K562 (cell line): ENCODE data around the gene C1QTNF12. TPM values are rescaled to one million over a fixed set of nuclear protein-coding genes. Genes with fewer than 3 reads are reported as not detected.

Experiments used
- ATAC-seq: fragments of 200-7000 bp; cut with Tn5 transposase; 3 replicates; pipeline ENCODE4 v1.9.1; 2020; ENCODE audit warnings: moderate library complexity
- BruUV-seq: library from RNA; stranded (reverse); fragments of 400-500 nt; replicated peaks from 2 replicates; lab custom pipeline; 2021; lab: Mats Ljungman, UMichigan
- CTCF ChIA-PET: fragments of 300-600 bp; formaldehyde crosslinking; extraction: SDS; loops from one replicate; lab custom pipeline; 2021; ENCODE audit warnings: low intra/inter-chr PET ratio; lab: Yijun Ruan, JAX
- POLR2A ChIA-PET: fragments of 300-600, 350-650 bp; sonication (Branson Sonifier 250); formaldehyde crosslinking; extraction: SDS; loops from one replicate; lab custom pipeline; 2021; ENCODE audit warnings: antibody characterized with exemption, inconsistent platforms; lab: Yijun Ruan, JAX
- DNase-seq, 4 experiments: peaks; one replicate each; pipeline versions ENCODE4 v3.0.0 to v3.0.0-alpha.2; 2011 to 2018; ENCODE audit warnings: low spot score in 3 of 4, mixed read lengths in 3 of 4; ENCODE audit errors: extremely low read depth in 1 of 4
- FAIRE-seq: peaks from 2 replicates; lab custom pipeline; 2011; peaks lifted over from hg19 to GRCh38; lab: Jason Lieb, UNC
- H2AFZ ChIP-seq: 2 replicates; pipeline ENCODE4 v1.6.0; 2011; ENCODE audit warnings: low read depth, low read length, control low read depth, inconsistent platforms
- H3K27ac ChIP-seq: fragments of 200-600 bp; 3 replicates; pipeline ENCODE4 v1.8.0; 2011; ENCODE audit warnings: low read depth, mild to moderate bottlenecking, control low read depth, inconsistent platforms, low read length, moderate library complexity, mixed read lengths; ENCODE audit errors: extremely low read depth
- H3K27me3 ChIP-seq, 2 experiments: fragments of 300-600 bp in 1 of 2; 2 replicates in 1 of 2; 3 replicates in 1 of 2; pipeline versions ENCODE4 v1.6.0 to v1.8.0; 2011; ENCODE audit warnings: inconsistent platforms in 2 of 2, low read length in 2 of 2, mild to moderate bottlenecking in 1 of 2, mixed read lengths in 1 of 2, moderate library complexity in 1 of 2; ENCODE audit not compliant: control insufficient read depth in 2 of 2, insufficient read depth in 2 of 2
- H3K36me3 ChIP-seq: fragments of 300-600 bp; 3 replicates; pipeline ENCODE4 v1.8.0; 2011; ENCODE audit warnings: mild to moderate bottlenecking, low read length, inconsistent platforms; ENCODE audit not compliant: control insufficient read depth, insufficient read depth
- H3K4me1 ChIP-seq, 2 experiments: fragments of 200-600 bp in 1 of 2; replicated peaks in 1 of 2; 2 replicates in 1 of 2; 3 replicates in 1 of 2; pipeline versions ENCODE4 v1.5.1 to v1.8.0; 2011; ENCODE audit warnings: inconsistent platforms in 2 of 2, low read length in 2 of 2, mild to moderate bottlenecking in 1 of 2, mixed read lengths in 1 of 2, moderate library complexity in 1 of 2; ENCODE audit not compliant: control insufficient read depth in 2 of 2, insufficient read depth in 2 of 2
- H3K4me2 ChIP-seq: 2 replicates; pipeline ENCODE4 v1.6.1; 2011; ENCODE audit warnings: low read length, control low read depth, inconsistent platforms, mixed read lengths; ENCODE audit not compliant: insufficient read depth
- H3K4me3 ChIP-seq: fragments of 200-600 bp; sonication (generic), shearing (Covaris generic); 2 replicates; pipeline ENCODE4 v1.5.1; 2016; ENCODE audit warnings: control low read depth, inconsistent platforms
- H3K79me2 ChIP-seq: fragments of 200-600 bp; 3 replicates; pipeline ENCODE4 v1.8.0; 2011; ENCODE audit warnings: low read length, inconsistent platforms; ENCODE audit not compliant: control insufficient read depth, insufficient read depth
- H3K9ac ChIP-seq, 2 experiments: 2 replicates each; pipeline versions ENCODE4 v1.6.0 to v1.6.1; 2011; ENCODE audit warnings: low read depth in 2 of 2, low read length in 2 of 2, control low read depth in 1 of 2, inconsistent platforms in 1 of 2, mild to moderate bottlenecking in 1 of 2, mixed read lengths in 1 of 2; ENCODE audit not compliant: insufficient read depth in 1 of 2
- H3K9me1 ChIP-seq: one replicate; pipeline ENCODE4 v1.6.0; 2011; ENCODE audit warnings: inconsistent platforms, mild to moderate bottlenecking, low read length, moderate library complexity; ENCODE audit not compliant: control insufficient read depth, insufficient read depth
- H3K9me3 ChIP-seq: replicated peaks from 2 replicates; pipeline ENCODE4 v1.5.1; 2011; ENCODE audit warnings: low read depth, low read length, inconsistent platforms; ENCODE audit not compliant: control insufficient read depth, insufficient read depth
- H4K20me1 ChIP-seq: replicated peaks from 2 replicates; pipeline ENCODE4 v1.6.1; 2011; ENCODE audit warnings: low read length, inconsistent platforms, mixed read lengths; ENCODE audit not compliant: control insufficient read depth, insufficient read depth
- ARNT ChIP-seq, 2 experiments: fragments of 450-650 bp; IDR thresholded peaks; 2 replicates each; pipeline ENCODE4 v1.6.1; 2016; ENCODE audit warnings: mild to moderate bottlenecking in 1 of 2
- CCNT2 ChIP-seq: IDR thresholded peaks from 2 replicates; pipeline ENCODE4 v1.6.1; 2011; ENCODE audit warnings: borderline replicate concordance, low read depth, mild to moderate bottlenecking, moderate library complexity, mixed read lengths, low read length; ENCODE audit not compliant: insufficient read length; ENCODE audit errors: extremely low read depth
- MECOM ChIP-seq: fragments of 250-450 bp; sonication (Bioruptor Pico); IDR thresholded peaks from 2 replicates; pipeline ENCODE4 v1.8.0; 2022; ENCODE audit warnings: inconsistent platforms
- MTA1 ChIP-seq: fragments of 450-650 bp; IDR thresholded peaks from 2 replicates; pipeline ENCODE4 v1.6.1; 2017; ENCODE audit warnings: borderline replicate concordance
- NR2C1 ChIP-seq, 2 experiments: fragments of 450-650 bp; IDR thresholded peaks; 2 replicates each; pipeline ENCODE4 v1.6.1; 2017; ENCODE audit warnings: mild to moderate bottlenecking in 2 of 2, antibody characterized with exemption in 1 of 2, inconsistent platforms in 1 of 2, missing compliant biosample characterization in 1 of 2, missing genetic modification characterization in 1 of 2
- POLR2G ChIP-seq: fragments of 200-400 bp; formaldehyde crosslinking; IDR thresholded peaks from 2 replicates; pipeline ENCODE4 v1.6.1; 2017; ENCODE audit warnings: low read depth, mild to moderate bottlenecking, antibody characterized with exemption, low read length, moderate library complexity
- RBFOX2 ChIP-seq: fragments of 200-400 bp; formaldehyde crosslinking; IDR thresholded peaks from 2 replicates; pipeline ENCODE4 v1.6.1; 2017; ENCODE audit warnings: low read depth, mild to moderate bottlenecking, low read length, moderate library complexity
- RBM15 ChIP-seq: fragments of 200-400 bp; formaldehyde crosslinking; IDR thresholded peaks from 2 replicates; pipeline ENCODE4 v1.6.1; 2018; ENCODE audit warnings: mild to moderate bottlenecking, low read length, moderate library complexity; ENCODE audit not compliant: insufficient read depth
- RFX1 ChIP-seq: fragments of 450-650 bp; IDR thresholded peaks from 2 replicates; pipeline ENCODE4 v1.6.1; 2016; ENCODE audit warnings: mild to moderate bottlenecking, moderate library complexity
- SRSF9 ChIP-seq: fragments of 200-400 bp; formaldehyde crosslinking; IDR thresholded peaks from 2 replicates; pipeline ENCODE4 v1.6.1; 2017; ENCODE audit warnings: low read depth, low read length, borderline replicate concordance
- TBL1XR1 ChIP-seq, 2 experiments: IDR thresholded peaks; 2 replicates each; pipeline ENCODE4 v1.6.1; 2012; ENCODE audit warnings: improper control_type of control experiment in 2 of 2, low read length in 2 of 2, mild to moderate bottlenecking in 1 of 2
- ZBTB1 ChIP-seq: sonication (generic); formaldehyde crosslinking; IDR thresholded peaks from 2 replicates; pipeline ENCODE4 v1.8.1; 2023; ENCODE audit warnings: missing genetic modification reagents, low read depth, mild to moderate bottlenecking, borderline replicate concordance
- ZBTB11 ChIP-seq, 3 experiments: fragments of 200-800 bp in 1 of 3; fragments of 250-450 bp in 1 of 3; fragments of 450-650 bp in 1 of 3; sonication (Bioruptor Pico) in 1 of 3; sonication (Bioruptor generic) in 1 of 3; formaldehyde crosslinking in 1 of 3; IDR thresholded peaks; 2 replicates each; pipeline versions ENCODE4 v1.6.1 to v1.8.0; 2016 to 2022; ENCODE audit warnings: mild to moderate bottlenecking in 2 of 3, missing genetic modification characterization in 2 of 3, missing compliant biosample characterization in 1 of 3, moderate library complexity in 1 of 3
- ZKSCAN3 ChIP-seq: fragments of 250-450 bp; sonication (Bioruptor Pico); IDR thresholded peaks from 2 replicates; pipeline ENCODE4 v1.4.0; 2020
- WGBS: fragments of 100-300 bp; shearing (Covaris generic); methylation state at CpG from one replicate; pipeline ENCODE4 v1.1.6; 2016; ENCODE audit warnings: low coverage, mixed read lengths; ENCODE audit not compliant: insufficient coverage; ENCODE audit errors: missing lambda C conversion rate; 5-methylcytosine and 5-hydroxymethylcytosine counted together
- in situ Hi-C: fragments of 300-500 bp; cut with MboI; formaldehyde crosslinking; loops from 4 replicates; pipeline ENCODE4 v1.15.0; 2018; ENCODE audit warnings: inconsistent platforms, mixed read lengths
- intact Hi-C: fragments of 100-400 bp; cut with micrococcal nuclease; formaldehyde crosslinking; loops from 2 replicates; pipeline ENCODE4 v1.14.2; 2022
- polyA plus RNA-seq, 8 experiments: library from polyadenylated mRNA; depleted of rRNA in 4 of 8; stranded (reverse) in 5 of 8; unstranded in 3 of 8; fragments of >200 nt; fragmentation: Nextera tagmentation in 2 of 8; fragmentation: Illumina TruSeq in 1 of 8; extraction: Ambion mirVana in 2 of 8; extraction: Trizol in 1 of 8; gene quantifications; 2 replicates each; pipeline versions ENCODE4 v1.2.1 to v1.2.3, GENCODE V29; 2011 to 2014; ENCODE audit warnings: inconsistent platforms in 1 of 8, missing spikeins in 1 of 8
- total RNA-seq, 7 experiments: library from RNA; depleted of rRNA in 6 of 7; stranded (reverse); fragments of >200 nt in 6 of 7; fragmentation: Illumina TruSeq in 2 of 7; extraction: Trizol in 2 of 7; gene quantifications; 2 replicates each; pipeline versions ENCODE4 v1.2.1 to v1.2.3, GENCODE V29; 2011 to 2021; ENCODE audit warnings: low replicate concordance in 1 of 7

The C1QTNF12 gene
- total and polyA plus RNA-seq, 9 of the 15 experiments (the other 6 are each of a cell fraction or from before 2014, with no cell fraction given): 0.11 to 4.3 (median 0.93) TPM; not detected in 3

- H3K9me3 ChIP-seq: no peaks in the 10 kb centered on the region
- peak overlapping the region in 1 of 2 experiments; percentile 50; a peak in 1 of 4 replicates for H3K9ac ChIP-seq
- no peak for DNase-seq
- no peak for TF ChIP-seq ZBTB1
- TF ChIP-seq POLR2G: peak; percentile 26
- no peak for TF ChIP-seq NR2C1 (IDR thresholded peaks at IDR 0.05)
- no peak for TF ChIP-seq NR2C1 (tag; IDR thresholded peaks at IDR 0.05)
- 0 out of 2 replicates have a peak, but pooled peaks have one; percentile 42 for TF ChIP-seq RBFOX2
- no peak for TF ChIP-seq CCNT2
- TF ChIP-seq SRSF9: no peak
- no peak for TF ChIP-seq MECOM (CRISPR knock-in tag)
- no peak for TF ChIP-seq ARNT (IDR thresholded peaks at IDR 0.05)
- no peak for TF ChIP-seq TBL1XR1 (IDR thresholded peaks at IDR 0.05; ENCODE audit: low read length in 2 of 2)
- no peak for TF ChIP-seq MTA1
- TF ChIP-seq RFX1: no peak
- no peak for TF ChIP-seq ZBTB11 (CRISPR knock-in tag; IDR thresholded peaks at IDR 0.05)
- TF ChIP-seq RBM15: no peak
- no peak for TF ChIP-seq ZKSCAN3 (CRISPR knock-in tag)
- H3K4me2 ChIP-seq: no peak overlapping the region
- no TSS peak for BruUV-seq
- no peak overlapping the region for H2AFZ ChIP-seq
- ATAC-seq: no peak
- ChIA-PET POLR2A (interaction anchor here (1.1 to 1.8 kb wide), 3 partner anchors 14 to 58 kb away, joined by 3 to 5 read pairs (median 4); no protein-coding TSS in a partner anchor), CTCF (no interaction called here)
- H3K4me3 ChIP-seq: no peak overlapping the region
- intact Hi-C loops (no loop called here), in situ Hi-C loops (no loop called here)
- H3K27ac ChIP-seq: no peak overlapping the region
- WGBS: 96% methylated on average over 20 of the region's 25 CpGs
- H3K36me3 ChIP-seq: peaks cover 76% of the 10 kb centered on the region; the same call in 2 of the 3 replicates
- peaks cover 6 to 67% of the 10 kb centered on the region in 2 experiments; a peak in 4 of 5 replicates for H3K4me1 ChIP-seq
- H3K27me3 ChIP-seq: no peaks in the 10 kb centered on the region
- peaks cover 9% of the 10 kb centered on the region; the same call in 1 of the 2 replicates for H4K20me1 ChIP-seq
- no peak for FAIRE-seq
- no peaks in the 10 kb centered on the region for H3K9me1 ChIP-seq
- peaks cover 79% of the 10 kb centered on the region for H3K79me2 ChIP-seq
Measured at GRCh38 chr1:1227386-1227785, 19.1 kb downstream of the C1QTNF12 start.
